A549 treated with CpdA at 1 μM for 4 hours (cell line): ENCODE data around the gene FCRL6. TPM values are rescaled to one million over a fixed set of nuclear protein-coding genes. Genes with fewer than 3 reads are reported as not detected.

Experiments
- total RNA-seq: library from RNA; stranded (reverse); fragments of 200-300 nt; extraction: Qiagen RNA extraction; gene quantifications from 5 replicates; pipeline ENCODE4 v1.2.3, GENCODE V29; 2022; ENCODE audit warnings: low read depth

The FCRL6 gene, protein sequence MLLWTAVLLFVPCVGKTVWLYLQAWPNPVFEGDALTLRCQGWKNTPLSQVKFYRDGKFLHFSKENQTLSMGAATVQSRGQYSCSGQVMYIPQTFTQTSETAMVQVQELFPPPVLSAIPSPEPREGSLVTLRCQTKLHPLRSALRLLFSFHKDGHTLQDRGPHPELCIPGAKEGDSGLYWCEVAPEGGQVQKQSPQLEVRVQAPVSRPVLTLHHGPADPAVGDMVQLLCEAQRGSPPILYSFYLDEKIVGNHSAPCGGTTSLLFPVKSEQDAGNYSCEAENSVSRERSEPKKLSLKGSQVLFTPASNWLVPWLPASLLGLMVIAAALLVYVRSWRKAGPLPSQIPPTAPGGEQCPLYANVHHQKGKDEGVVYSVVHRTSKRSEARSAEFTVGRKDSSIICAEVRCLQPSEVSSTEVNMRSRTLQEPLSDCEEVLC
- not detected in 5 replicates for total RNA-seq

GRCh38 chr1:159802111-159802510 is at the start of gene FCRL6:
FCRL6 (plus strand) TSS chr1:159802360; CDS start chr1:159802425, 65 bp downstream.

DNA sequence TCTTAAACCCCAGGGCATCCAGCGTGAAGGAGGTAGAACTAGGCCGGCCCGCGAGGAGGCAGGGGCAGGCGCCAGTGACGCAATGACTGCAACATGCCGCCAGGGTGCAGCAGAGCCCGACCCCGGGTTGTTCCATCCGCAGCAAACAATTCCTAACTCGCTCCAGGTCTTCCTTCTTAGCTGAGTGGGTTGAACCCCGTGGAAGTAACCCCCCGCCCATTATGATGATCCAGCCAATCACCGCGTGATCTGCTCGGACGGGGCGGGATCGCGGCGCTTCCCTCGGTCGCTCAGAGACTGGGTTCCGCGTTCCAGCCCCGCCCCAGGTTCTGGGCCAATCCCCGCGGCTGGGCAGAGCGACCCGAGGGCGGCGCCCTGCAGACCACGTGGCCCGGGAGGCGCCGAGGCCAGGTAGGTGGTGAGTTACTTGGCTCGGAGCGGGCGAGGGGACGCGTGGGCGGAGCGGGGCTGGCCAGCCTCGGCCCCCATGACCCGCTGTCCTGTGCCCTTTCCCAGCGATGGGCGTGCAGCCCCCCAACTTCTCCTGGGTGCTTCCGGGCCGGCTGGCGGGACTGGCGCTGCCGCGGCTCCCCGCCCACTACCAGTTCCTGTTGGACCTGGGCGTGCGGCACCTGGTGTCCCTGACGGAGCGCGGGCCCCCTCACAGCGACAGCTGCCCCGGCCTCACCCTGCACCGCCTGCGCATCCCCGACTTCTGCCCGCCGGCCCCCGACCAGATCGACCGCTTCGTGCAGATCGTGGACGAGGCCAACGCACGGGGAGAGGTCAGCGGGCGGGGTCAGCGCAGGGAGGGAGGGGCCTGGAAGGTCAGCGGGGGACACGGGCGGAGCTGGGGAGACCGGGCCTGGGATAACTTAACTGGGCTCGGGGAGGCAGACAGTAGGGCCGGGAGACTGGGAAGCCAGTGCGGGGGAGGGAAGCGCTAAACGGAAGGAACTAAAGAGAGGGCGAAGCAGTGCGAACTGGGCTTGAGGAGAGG is 21.3 kb upstream of the FCRL6 start, which contains the start of gene DUSP23:
DUSP23 (plus strand) TSS at position 380 of the 1,000 bp plus-strand sequence; CDS start at position 519, 139 bp downstream.

GRCh38 chr1:159826441-159827101 is 24.4 kb downstream of the FCRL6 start, which contains the start of gene SLAMF8:
SLAMF8 (plus strand) TSS chr1:159826873; CDS start chr1:159826899, 26 bp downstream.

DNA sequence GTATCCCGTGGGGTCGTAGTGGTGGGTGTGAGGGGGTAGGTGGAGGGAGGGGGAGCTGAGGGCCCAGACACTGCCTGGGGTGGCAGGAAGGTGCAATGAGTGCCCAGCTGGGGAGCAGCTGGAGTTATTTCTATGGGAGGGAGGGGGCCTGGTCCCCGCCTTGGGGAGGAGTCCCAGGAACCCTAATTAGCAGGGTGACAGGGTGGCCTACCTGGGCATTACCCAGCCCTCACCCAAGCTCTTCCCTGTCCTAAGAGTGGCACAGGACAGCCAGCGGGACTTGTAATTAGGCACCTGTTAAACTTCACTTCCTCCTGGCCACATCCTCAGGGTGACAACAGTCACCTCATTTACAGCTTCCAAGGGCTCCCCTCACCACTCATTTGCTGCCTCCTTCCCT is 60.4 kb downstream of the FCRL6 start, which contains the start of gene VSIG8:
VSIG8 (minus strand) TSS at position 101 of the 400 bp plus-strand sequence. CDS start 136 bp downstream, outside the sequence.

Other genes starting within 250 kb of the FCRL6 start
- gene APCS, start 214.5 kb upstream of the FCRL6 start, total RNA-seq, result not detected in 5 replicates
- gene CRP, start 87.8 kb upstream of the FCRL6 start, total RNA-seq, result not detected in 5 replicates
- gene DUSP23, start 21.4 kb upstream of the FCRL6 start, total RNA-seq, result 50.8 to 73.5 TPM (median 71.6 TPM) in 5 replicates
- gene SLAMF8, start 24.5 kb downstream of the FCRL6 start, total RNA-seq, result not detected in 5 replicates
- 0.07 to 0.14 TPM in 2 of 5 replicates, not detected in the others for gene VSIG8, start 60.3 kb downstream of the FCRL6 start, total RNA-seq
- 0.51 to 0.99 TPM (median 0.64 TPM) in 5 replicates for gene CFAP45, start 97.8 kb downstream of the FCRL6 start, total RNA-seq
- 997 to 1,080 TPM (median 1,064 TPM) in 5 replicates for gene TAGLN2, start 123.1 kb downstream of the FCRL6 start, total RNA-seq
- gene IGSF9, start 143.3 kb downstream of the FCRL6 start, total RNA-seq, result 0.22 to 0.39 TPM (median 0.27 TPM) in 5 replicates
- 0.17 to 0.25 TPM (median 0.22 TPM) in 3 of 5 replicates, not detected in the others for gene SLAMF9, start 151.9 kb downstream of the FCRL6 start, total RNA-seq
- gene PIGM, start 229.6 kb downstream of the FCRL6 start, total RNA-seq, result 3.8 to 4.6 TPM (median 4.3 TPM) in 5 replicates